HepG2 (cell line): ENCODE data around the gene LIFR. TPM values are rescaled to one million over a fixed set of nuclear protein-coding genes. Genes with fewer than 3 reads are reported as not detected.

Experiments used
- ELF3 ChIP-seq: IDR thresholded peaks from 2 replicates; pipeline ENCODE4 v1.6.1; 2016; ENCODE audit warnings: missing genetic modification reagents, missing compliant biosample characterization
- FOSL1 ChIP-seq: sonication (generic); formaldehyde crosslinking; IDR thresholded peaks from 2 replicates; pipeline ENCODE4 v1.9.0; 2021; ENCODE audit warnings: missing genetic modification reagents, borderline replicate concordance
- GABPB1 ChIP-seq: IDR thresholded peaks from 2 replicates; pipeline ENCODE4 v1.6.1; 2016; ENCODE audit warnings: mild to moderate bottlenecking, missing genetic modification reagents, moderate library complexity, missing compliant biosample characterization
- HMG20A ChIP-seq: IDR thresholded peaks from 2 replicates; pipeline ENCODE4 v1.6.1; 2016; ENCODE audit warnings: borderline replicate concordance
- HOMEZ ChIP-seq: IDR thresholded peaks from 2 replicates; pipeline ENCODE4 v1.6.1; 2016; ENCODE audit warnings: low read depth
- MAX ChIP-seq: IDR thresholded peaks from 2 replicates; pipeline ENCODE4 v1.6.1; 2012; ENCODE audit warnings: inconsistent platforms
- MXD3 ChIP-seq: IDR thresholded peaks from 2 replicates; pipeline ENCODE4 v1.6.1; 2016; ENCODE audit warnings: mild to moderate bottlenecking, missing biosample characterization, missing genetic modification reagents
- NCOR1 ChIP-seq: fragments of 200-600 bp; sonication (generic); IDR thresholded peaks from 2 replicates; pipeline ENCODE4 v1.7.0; 2017; ENCODE audit warnings: antibody characterized with exemption, low read length, borderline replicate concordance
- POLR2AphosphoS5 ChIP-seq: IDR thresholded peaks from 2 replicates; pipeline ENCODE4 v1.6.1; 2012; ENCODE audit warnings: low read depth, low read length
- RXRB ChIP-seq: IDR thresholded peaks from 2 replicates; pipeline ENCODE4 v1.6.1; 2016; ENCODE audit warnings: borderline replicate concordance, missing genetic modification reagents, missing compliant biosample characterization
- SOX13 ChIP-seq, 3 experiments: fragments of 450-650 bp in 1 of 3; sonication (generic) in 1 of 3; formaldehyde crosslinking in 1 of 3; IDR thresholded peaks in 2 of 3; conservative IDR thresholded peaks in 1 of 3; 2 replicates each; pipeline versions ENCODE4 v1.5.0 to v1.6.1; 2016 to 2020; ENCODE audit warnings: antibody characterized with exemption in 1 of 3, mild to moderate bottlenecking in 1 of 3, missing compliant biosample characterization in 1 of 3, missing genetic modification reagents in 1 of 3, moderate library complexity in 1 of 3
- ZBTB38 ChIP-seq: sonication (generic); formaldehyde crosslinking; IDR thresholded peaks from 2 replicates; pipeline ENCODE4 v1.5.1; 2020; ENCODE audit warnings: mild to moderate bottlenecking, missing genetic modification reagents
- ZNF138 ChIP-seq: sonication (generic); formaldehyde crosslinking; IDR thresholded peaks from 2 replicates; pipeline ENCODE4 v1.5.0; 2020; ENCODE audit warnings: mild to moderate bottlenecking, low read depth, missing genetic modification reagents
- ZNF431 ChIP-seq: sonication (generic); formaldehyde crosslinking; IDR thresholded peaks from 2 replicates; pipeline ENCODE4 v1.9.0; 2022; ENCODE audit warnings: missing genetic modification reagents, low read depth, mild to moderate bottlenecking, borderline replicate concordance
- ZNF609 ChIP-seq: sonication (generic); formaldehyde crosslinking; IDR thresholded peaks from 2 replicates; pipeline ENCODE4 v1.4.0; 2020; ENCODE audit warnings: mild to moderate bottlenecking, missing genetic modification reagents, borderline replicate concordance
- polyA plus RNA-seq, 8 experiments: library from polyadenylated mRNA; depleted of rRNA in 3 of 8; stranded (reverse) in 7 of 8; unstranded in 1 of 8; fragments of >200 nt; fragmentation: Illumina TruSeq in 4 of 8; extraction: Trizol in 4 of 8; gene quantifications; 2 replicates each; pipeline versions ENCODE4 v1.2.1 to v1.2.3, GENCODE V29; 2011 to 2016; ENCODE audit warnings: low read depth in 4 of 8, missing spikeins in 1 of 8, mixed read lengths in 1 of 8; ENCODE audit not compliant: insufficient read depth in 1 of 8
- total RNA-seq, 5 experiments: library from RNA; depleted of rRNA; stranded (reverse); fragments of >200 nt; fragmentation: Illumina TruSeq; extraction: Trizol; gene quantifications; 2 replicates each; pipeline ENCODE4 v1.2.3, GENCODE V29; 2016; ENCODE audit warnings: low read depth in 1 of 5

LIFR gene
- total and polyA plus RNA-seq, 2 of the 13 experiments (the other 11 are each of a cell fraction or from before 2014, with no cell fraction given) = 6.3 to 25.2 TPM

- no peak; the same call in 1 of the 2 replicates for TF ChIP-seq FOSL1 (CRISPR knock-in tag)
- TF ChIP-seq ZNF138 (CRISPR knock-in tag) = no peak
- peak; percentile 84 for TF ChIP-seq MAX
- TF ChIP-seq SOX13 (IDR thresholded peaks at IDR 0.05) = peak; percentile 60; the same call in 1 of the 2 replicates
- TF ChIP-seq SOX13 (CRISPR knock-in tag; conservative IDR thresholded peaks at IDR 0.05 in 1 of 2, IDR thresholded peaks at IDR 0.05 in 1 of 2) = peak in 1 of 2 experiments; percentile 79; a peak in 2 of 4 replicates
- no peak for TF ChIP-seq GABPB1 (CRISPR knock-in tag)
- peak; percentile 69; the same call in 1 of the 2 replicates for TF ChIP-seq RXRB (CRISPR knock-in tag)
- no peak for TF ChIP-seq ZNF431
- peak; percentile 67; the same call in 1 of the 2 replicates for TF ChIP-seq NCOR1
- peak; percentile 57; the same call in 1 of the 2 replicates for TF ChIP-seq ZNF609 (CRISPR knock-in tag)
- TF ChIP-seq ZBTB38 (CRISPR knock-in tag) = peak; percentile 59; the same call in 1 of the 2 replicates
- peak; percentile 44; the same call in 1 of the 2 replicates for TF ChIP-seq POLR2AphosphoS5
- peak; percentile 59; the same call in 1 of the 2 replicates for TF ChIP-seq HMG20A
- peak; percentile 52 for TF ChIP-seq ELF3 (CRISPR knock-in tag)
- peak; percentile 82; the same call in 1 of the 2 replicates for TF ChIP-seq HOMEZ (CRISPR knock-in tag)
- TF ChIP-seq MXD3 = no peak
Observed at GRCh38 chr5:38533286-38534155, 22.9 kb downstream of the LIFR start (continued).
